Mucosa of stomach (tissue), 1 donor: ENCODE data around the gene TRIM69.
A peak's percentile ranks its signal among the peaks of the same experiment; 100 is the strongest.
"Not testable (repeated sequence)": the region's sequence is repeated elsewhere in the genome, so short reads cannot be mapped to it uniquely, and the experiment has no call there.

Experiments
- H3K27me3 ChIP-seq: one replicate; pipeline ENCODE4 v1.7.0; 2013; ENCODE audit warnings: mild to moderate bottlenecking, low read length; ENCODE audit not compliant: control insufficient read depth, insufficient read depth
- H3K36me3 ChIP-seq: one replicate; pipeline ENCODE4 v1.7.0; 2013; ENCODE audit warnings: low read length; ENCODE audit not compliant: control insufficient read depth, insufficient read depth
- H3K4me1 ChIP-seq: one replicate; pipeline ENCODE4 v1.7.0; 2013; ENCODE audit warnings: mild to moderate bottlenecking, low read length; ENCODE audit not compliant: control insufficient read depth, insufficient read depth
- H3K4me3 ChIP-seq: one replicate; pipeline ENCODE4 v1.7.0; 2013; ENCODE audit warnings: low read length
- H3K9ac ChIP-seq: one replicate; pipeline ENCODE4 v1.7.0; 2013; ENCODE audit warnings: mild to moderate bottlenecking, low read length, moderate library complexity
- H3K9me3 ChIP-seq: one replicate; pipeline ENCODE4 v1.7.0; 2013; ENCODE audit warnings: mild to moderate bottlenecking, low read length, moderate library complexity; ENCODE audit not compliant: control insufficient read depth
- donor health status: Pancreatic carcinoma.

Gene TRIM69

GRCh38 chr15:44779761-44780160, 43.4 kb downstream of the TRIM69 start:
- Histone ChIP-seq H3K9ac (no peak overlapping the region), H3K4me1 (no peaks in the 10 kb centered on the region), H3K9me3 (no peaks in the 10 kb centered on the region), H3K27me3 (no peaks in the 10 kb centered on the region), H3K36me3 (no peaks in the 10 kb centered on the region), H3K4me3 (no peak overlapping the region)

- H3K9me3 ChIP-seq, result no peaks in the 10 kb centered on the region
- H3K4me3 ChIP-seq, result no peak overlapping the region
- no peak overlapping the region for H3K9ac ChIP-seq
- no peaks in the 10 kb centered on the region for H3K4me1 ChIP-seq
- H3K36me3 ChIP-seq, result no peaks in the 10 kb centered on the region
- H3K27me3 ChIP-seq, result no peaks in the 10 kb centered on the region
Measured at GRCh38 chr15:44780608-44781007, 44.3 kb downstream of the TRIM69 start.

DNA sequence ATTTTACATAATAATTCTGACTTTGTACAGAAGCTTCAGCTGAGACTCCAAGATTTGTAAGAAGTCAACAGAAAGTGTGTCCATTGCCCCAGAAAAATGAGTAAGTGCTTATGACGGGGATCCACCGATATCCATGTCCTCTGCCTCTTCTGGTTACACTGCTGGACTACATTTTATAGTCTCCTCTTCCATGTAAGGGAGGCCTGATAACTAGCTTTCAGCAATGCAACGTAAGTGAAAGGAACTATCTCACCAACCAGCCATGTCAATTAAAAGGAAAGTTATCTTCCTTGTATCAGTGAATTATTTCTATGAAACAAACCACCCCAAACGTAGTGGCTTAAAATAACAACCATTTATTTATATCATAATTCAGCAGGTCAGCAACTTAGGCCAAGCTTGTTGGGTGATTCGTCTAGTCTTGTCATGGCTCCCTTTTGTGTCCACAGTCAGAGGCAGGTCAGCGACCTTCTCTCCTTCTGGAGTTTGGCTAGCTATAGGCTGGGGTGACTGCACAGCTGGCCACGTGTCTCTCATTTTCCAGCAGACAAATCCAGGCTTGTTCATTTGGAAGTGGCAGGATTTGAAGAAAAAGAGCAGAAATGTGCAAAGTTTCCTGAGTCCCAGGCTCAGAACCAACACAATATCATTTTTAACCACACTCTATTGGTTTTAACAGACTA, 44.9 kb downstream of the TRIM69 start:
- H3K4me3 ChIP-seq, result no peak overlapping the region
- no peaks in the 10 kb centered on the region for H3K27me3 ChIP-seq
- H3K9me3 ChIP-seq, result no peaks in the 10 kb centered on the region
- no peaks in the 10 kb centered on the region for H3K4me1 ChIP-seq
- H3K36me3 ChIP-seq, result no peaks in the 10 kb centered on the region
- H3K9ac ChIP-seq, result no peak overlapping the region

- no peaks in the 10 kb centered on the region for H3K4me1 ChIP-seq
- H3K4me3 ChIP-seq, result no peak overlapping the region
- H3K9me3 ChIP-seq, result no peaks in the 10 kb centered on the region
- no peaks in the 10 kb centered on the region for H3K27me3 ChIP-seq
- H3K9ac ChIP-seq, result no peak overlapping the region
- no peaks in the 10 kb centered on the region for H3K36me3 ChIP-seq
Measured at GRCh38 chr15:44782516-44782915, 46.2 kb downstream of the TRIM69 start.

- not testable (repeated sequence) for H3K9me3 ChIP-seq, H3K27me3 ChIP-seq, H3K36me3 ChIP-seq, H3K4me1 ChIP-seq, H3K4me3 ChIP-seq
- peak overlapping the region; percentile 82 for H3K9ac ChIP-seq
Measured at GRCh38 chr15:44784918-44785274, 48.6 kb downstream of the TRIM69 start.

- H3K27me3 ChIP-seq, result no peaks in the 10 kb centered on the region
- H3K9me3 ChIP-seq, result no peaks in the 10 kb centered on the region
- H3K4me1 ChIP-seq, result no peaks in the 10 kb centered on the region
- H3K36me3 ChIP-seq, result no peaks in the 10 kb centered on the region
- no peak overlapping the region for H3K9ac ChIP-seq
- H3K4me3 ChIP-seq, result no peak overlapping the region
Measured at GRCh38 chr15:44788748-44789147, 52.4 kb downstream of the TRIM69 start.

DNA sequence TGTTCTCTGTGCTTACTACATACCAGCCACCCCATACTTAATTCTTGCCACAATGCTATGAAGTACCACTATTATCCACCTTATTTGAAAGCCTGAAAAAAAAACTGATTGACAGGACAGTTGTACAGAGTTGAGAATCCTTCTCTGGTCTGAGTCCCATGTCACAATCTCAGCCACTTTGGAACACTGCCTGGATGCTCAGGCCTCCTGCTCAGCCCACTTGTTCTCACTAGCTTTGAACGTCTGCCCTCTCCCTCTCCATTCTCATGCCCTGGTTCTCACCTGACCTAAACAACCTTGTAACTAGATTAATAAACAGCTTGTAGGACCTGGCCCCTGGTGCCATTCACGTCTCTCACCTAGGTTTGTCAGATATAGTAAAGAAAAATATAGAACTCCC, 53.9 kb downstream of the TRIM69 start:
- H3K9me3 ChIP-seq, result no peaks in the 10 kb centered on the region
- no peaks in the 10 kb centered on the region for H3K27me3 ChIP-seq
- H3K4me3 ChIP-seq, result no peak overlapping the region
- H3K36me3 ChIP-seq, result no peaks in the 10 kb centered on the region
- H3K9ac ChIP-seq, result no peak overlapping the region
- no peaks in the 10 kb centered on the region for H3K4me1 ChIP-seq

- no peak overlapping the region for H3K4me3 ChIP-seq
Measured at GRCh38 chr15:44790656-44791055, 54.3 kb downstream of the TRIM69 start.

DNA sequence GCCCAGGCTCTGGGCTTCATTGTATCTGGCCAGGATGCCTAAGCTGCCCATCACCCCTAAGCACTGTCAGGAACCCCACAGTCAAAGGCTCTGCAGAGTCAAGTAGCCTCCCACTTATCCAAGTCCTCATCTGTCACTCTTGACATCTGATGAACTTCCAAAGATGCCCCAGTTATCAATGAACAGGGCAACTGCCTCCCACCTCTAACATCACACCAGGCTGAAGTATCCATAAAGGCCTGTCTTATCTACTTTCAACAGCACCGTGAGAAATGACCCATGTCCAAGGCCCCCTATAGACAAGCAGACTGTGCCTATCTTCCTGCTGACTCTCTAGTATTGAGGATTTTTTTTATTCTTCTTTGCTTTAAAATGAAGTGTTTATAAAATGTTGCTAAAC, 56.4 kb downstream of the TRIM69 start:
- Histone ChIP-seq H3K27me3 (no peaks in the 10 kb centered on the region), H3K9ac (no peak overlapping the region), H3K4me3 (no peak overlapping the region), H3K4me1 (no peaks in the 10 kb centered on the region), H3K9me3 (no peaks in the 10 kb centered on the region), H3K36me3 (no peaks in the 10 kb centered on the region)

More at GRCh38 chr15:44790656-44791055, 54.3 kb downstream of the TRIM69 start:
- H3K9me3 ChIP-seq, result no peaks in the 10 kb centered on the region
- H3K27me3 ChIP-seq, result no peaks in the 10 kb centered on the region
- no peaks in the 10 kb centered on the region for H3K4me1 ChIP-seq
- no peak overlapping the region for H3K9ac ChIP-seq
- no peaks in the 10 kb centered on the region for H3K36me3 ChIP-seq

DNA sequence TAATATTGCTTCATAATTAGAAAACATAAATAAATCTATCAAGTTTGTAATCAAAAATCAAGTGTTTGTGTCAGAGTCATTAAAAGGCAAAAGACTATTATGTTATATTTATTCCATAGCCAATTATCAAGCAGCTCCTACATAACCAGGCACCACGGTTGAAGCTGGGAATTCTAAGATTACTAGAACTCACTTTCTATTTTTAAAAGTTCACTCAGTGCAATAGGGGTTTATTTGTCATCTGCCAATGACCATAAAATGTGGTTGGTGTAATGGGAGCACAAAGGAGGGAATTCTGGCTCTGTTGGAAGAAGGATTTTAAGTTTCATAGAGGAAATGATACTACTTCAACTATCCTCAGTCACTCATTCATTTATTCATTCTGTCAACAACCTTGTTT, 57.7 kb downstream of the TRIM69 start:
- H3K9ac ChIP-seq, result no peak overlapping the region
- no peaks in the 10 kb centered on the region for H3K4me1 ChIP-seq
- no peaks in the 10 kb centered on the region for H3K36me3 ChIP-seq

DNA sequence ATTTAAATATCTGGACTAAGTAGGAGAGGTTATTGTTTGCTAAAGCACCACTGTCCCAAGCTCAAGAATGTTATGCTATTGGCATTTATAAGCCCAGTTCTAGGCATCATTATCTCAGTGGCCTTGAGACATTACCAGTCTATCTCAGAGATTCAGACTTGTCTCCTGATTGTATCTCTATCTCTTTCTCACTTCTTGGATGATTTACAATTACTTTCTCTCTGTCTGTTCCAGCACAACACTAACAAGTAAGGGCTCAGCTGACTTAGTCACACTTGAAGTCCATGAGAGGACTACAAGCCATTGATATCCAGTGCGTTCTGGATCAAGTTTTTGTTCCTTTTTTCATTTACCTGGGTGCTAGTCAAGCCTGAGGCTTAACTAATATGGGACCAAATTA, 60.2 kb downstream of the TRIM69 start:
- Histone ChIP-seq H3K27me3 (no peaks in the 10 kb centered on the region), H3K4me1 (no peaks in the 10 kb centered on the region), H3K9ac (no peak overlapping the region), H3K36me3 (no peaks in the 10 kb centered on the region), H3K4me3 (no peak overlapping the region), H3K9me3 (no peaks in the 10 kb centered on the region)

More for the DNA sequence above, 57.7 kb downstream of the TRIM69 start:
- H3K27me3 ChIP-seq, result no peaks in the 10 kb centered on the region
- no peak overlapping the region for H3K4me3 ChIP-seq
- H3K9me3 ChIP-seq, result no peaks in the 10 kb centered on the region

DNA sequence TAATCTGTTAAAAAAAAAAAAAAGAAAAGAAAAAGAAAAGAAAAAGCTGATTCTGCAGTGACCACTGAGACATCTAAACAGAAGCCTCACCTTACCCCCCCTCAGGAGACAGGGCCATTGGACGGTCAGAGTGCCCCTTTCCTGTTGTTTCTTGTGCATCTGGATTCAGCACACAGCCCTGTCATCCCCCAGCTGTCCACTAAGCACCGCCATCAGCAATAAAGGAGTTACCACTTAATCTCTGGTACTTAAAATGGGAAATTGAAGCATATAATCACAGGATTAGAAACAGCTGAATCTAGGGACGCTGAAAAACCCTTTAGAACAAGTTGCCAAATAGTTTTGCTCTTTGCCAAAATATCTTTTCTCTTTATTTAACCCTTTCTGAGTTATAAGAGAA, 62.5 kb downstream of the TRIM69 start:
- Histone ChIP-seq H3K9me3 (no peaks in the 10 kb centered on the region), H3K9ac (no peak overlapping the region), H3K4me1 (no peaks in the 10 kb centered on the region), H3K27me3 (no peaks in the 10 kb centered on the region), H3K36me3 (no peaks in the 10 kb centered on the region), H3K4me3 (no peak overlapping the region)

GRCh38 chr15:44801364-44801763, 65.0 kb downstream of the TRIM69 start:
- H3K36me3 ChIP-seq, result no peaks in the 10 kb centered on the region
- H3K9me3 ChIP-seq, result no peaks in the 10 kb centered on the region
- no peaks in the 10 kb centered on the region for H3K4me1 ChIP-seq
- H3K9ac ChIP-seq, result no peak overlapping the region
- no peak overlapping the region for H3K4me3 ChIP-seq
- H3K27me3 ChIP-seq, result no peaks in the 10 kb centered on the region
